Putamen (tissue), 1 donor: ENCODE measurements around the gene PITPNB.

Experiments
- DNase-seq: peaks from one replicate; pipeline ENCODE4 v3.0.0-alpha.2; 2016; ENCODE audit warnings: low spot score

Gene PITPNB

GRCh38 chr22:27880778-27881394 is 38.2 kb downstream of the PITPNB start:
- peak; percentile 84 for DNase-seq

GRCh38 chr22:27879923-27880322 is 39.1 kb downstream of the PITPNB start:
- DNase-seq: no peak

- no peak for DNase-seq
Observed at GRCh38 chr22:27878541-27878940, 40.5 kb downstream of the PITPNB start.

GRCh38 chr22:27877501-27877900 is 41.6 kb downstream of the PITPNB start:
- no peak for DNase-seq

GRCh38 chr22:27876684-27877083 is 42.4 kb downstream of the PITPNB start:
- peak; percentile 56 for DNase-seq

GRCh38 chr22:27875951-27876350 is 43.1 kb downstream of the PITPNB start:
- DNase-seq: no peak

- DNase-seq: no peak
Observed at GRCh38 chr22:27874764-27875163, 44.3 kb downstream of the PITPNB start.

GRCh38 chr22:27874185-27874584 is 44.9 kb downstream of the PITPNB start:
- no peak for DNase-seq

- DNase-seq: no peak
Observed at GRCh38 chr22:27873472-27873871, 45.6 kb downstream of the PITPNB start.

- DNase-seq: no peak
Observed at GRCh38 chr22:27872488-27872887, 46.6 kb downstream of the PITPNB start.

GRCh38 chr22:27871306-27872014 is 47.6 kb downstream of the PITPNB start:
- DNase-seq: no peak

- no peak for DNase-seq
Observed at GRCh38 chr22:27870234-27871191, 48.5 kb downstream of the PITPNB start.

GRCh38 chr22:27868732-27869282 is 50.2 kb downstream of the PITPNB start:
- DNase-seq: no peak

GRCh38 chr22:27867953-27868731 is 50.9 kb downstream of the PITPNB start:
- no peak for DNase-seq

- DNase-seq: no peak
Observed at GRCh38 chr22:27867085-27867952, 51.7 kb downstream of the PITPNB start.

- no peak for DNase-seq
Observed at GRCh38 chr22:27866135-27867084, 52.6 kb downstream of the PITPNB start.

- DNase-seq: no peak
Observed at GRCh38 chr22:27865496-27865895, 53.6 kb downstream of the PITPNB start.

GRCh38 chr22:27863556-27863955 is 55.5 kb downstream of the PITPNB start:
- DNase-seq: no peak

GRCh38 chr22:27863001-27863400 is 56.1 kb downstream of the PITPNB start:
- DNase-seq: no peak
